HL-60/S4 treated with retinoic acid at 250 ng/mL for 4 days and 3 days (cell line): ENCODE data around the gene MT1X.
"Not testable (repeated sequence)": the region's sequence is repeated elsewhere in the genome, so short reads cannot be mapped to it uniquely, and the experiment has no call there.

Experiments used
- in situ Hi-C: fragments of 300-500 bp; cut with MboI; formaldehyde crosslinking; loops from 2 replicates; pipeline ENCODE4 v1.7.0; 2022; ENCODE audit warnings: low sequenced_read_pairs

Gene MT1X

DNA sequence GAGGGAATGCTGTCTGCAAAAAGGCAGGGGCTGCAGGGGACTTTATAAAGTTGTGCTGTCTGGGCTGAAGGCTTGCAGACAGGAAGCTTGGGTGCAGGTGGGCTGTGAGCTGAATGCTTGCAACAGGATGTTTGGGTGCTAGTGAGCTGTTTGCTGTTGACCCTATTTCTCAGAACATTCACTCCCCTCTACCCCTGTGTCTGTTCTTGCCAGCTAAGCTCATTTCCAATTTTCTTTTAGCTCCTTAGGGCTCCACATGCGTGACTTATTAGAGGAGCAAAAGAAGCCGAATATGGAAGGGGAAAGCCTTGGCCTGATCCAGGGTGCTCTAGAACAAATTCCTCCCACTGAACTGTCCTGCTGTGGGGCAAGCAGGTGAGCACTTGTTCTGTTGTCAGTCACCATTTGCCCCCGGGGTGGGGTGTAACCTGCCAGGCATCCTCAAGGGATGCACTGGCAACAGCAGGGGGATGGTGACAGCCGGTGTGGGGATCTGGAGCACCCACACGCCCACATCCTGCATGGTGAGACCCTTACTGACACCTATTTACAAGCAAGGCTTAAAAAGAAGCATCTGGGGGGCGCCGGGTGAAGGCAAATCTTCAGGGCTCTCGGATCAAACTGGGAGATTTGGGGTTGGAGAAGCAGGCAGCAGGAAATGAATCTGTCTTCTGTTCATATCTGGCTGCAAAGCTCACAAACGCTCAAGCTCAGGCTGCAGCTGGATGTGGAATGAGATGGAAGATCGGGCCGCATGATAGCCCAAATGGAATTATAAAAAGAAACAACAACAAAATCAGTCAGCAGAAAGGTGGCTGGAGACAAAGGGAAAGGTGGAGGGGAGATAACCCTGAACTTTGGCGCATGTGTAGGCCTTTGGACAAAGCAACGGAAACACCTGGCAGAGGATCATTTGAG, 26.5 kb downstream of the MT1X start:
- in situ Hi-C loops, result no loop called here

DNA sequence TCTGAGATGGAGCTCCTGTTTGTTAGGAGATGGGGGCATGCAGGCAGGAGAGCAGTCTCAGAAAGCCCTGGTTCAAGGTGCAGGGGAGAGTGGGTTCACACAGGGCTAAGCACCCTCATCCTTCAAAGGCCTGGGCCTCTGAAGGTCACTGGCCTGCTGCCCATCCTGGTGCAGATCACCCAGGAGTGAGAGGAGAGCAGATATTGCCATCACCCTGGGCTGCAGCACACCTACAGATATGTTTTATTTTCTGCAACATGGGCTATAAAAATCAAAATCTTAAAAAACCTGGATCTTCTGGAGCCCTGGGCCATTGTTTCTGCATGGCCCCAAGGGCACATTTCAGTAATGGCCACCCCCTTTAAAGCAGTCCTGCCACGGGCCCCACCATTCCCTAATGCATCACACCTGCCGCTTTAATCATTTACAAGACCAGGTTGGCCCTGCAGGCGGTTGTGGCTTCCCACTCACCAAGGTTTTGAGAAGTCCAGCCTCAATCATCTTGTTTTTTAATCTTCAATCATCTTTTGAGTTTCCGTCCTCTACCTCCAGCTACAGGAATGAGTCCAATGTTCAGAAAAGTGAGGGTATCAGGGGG, 27.3 kb downstream of the MT1X start:
- in situ Hi-C loops, result no loop called here

DNA sequence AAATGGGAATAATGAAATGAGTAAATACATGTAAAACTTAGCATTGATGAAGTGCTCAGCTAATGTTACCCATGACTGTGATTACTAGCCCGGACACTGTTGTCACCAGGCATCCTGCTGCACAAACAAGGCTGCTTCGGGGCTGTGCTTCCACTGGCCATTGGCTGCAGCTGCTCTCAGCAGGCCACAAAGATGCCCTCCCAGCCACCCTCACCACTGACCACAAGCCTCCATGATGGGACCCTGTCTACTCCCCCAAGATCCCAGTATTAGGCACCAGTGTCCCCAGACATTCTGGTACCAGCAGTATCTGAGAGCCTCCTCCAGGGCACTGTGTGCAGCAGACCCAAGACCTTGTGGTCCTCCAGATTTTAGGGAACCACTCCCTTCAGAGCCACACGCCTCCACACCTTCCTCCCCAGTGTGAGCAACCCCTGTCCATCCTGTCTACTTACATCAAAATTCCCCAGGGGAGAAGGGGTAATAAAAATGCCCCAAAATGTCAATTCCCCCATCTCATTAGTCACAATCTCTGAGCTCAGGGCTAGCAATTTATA, 28.0 kb downstream of the MT1X start:
- in situ Hi-C loops, result no loop called here

DNA sequence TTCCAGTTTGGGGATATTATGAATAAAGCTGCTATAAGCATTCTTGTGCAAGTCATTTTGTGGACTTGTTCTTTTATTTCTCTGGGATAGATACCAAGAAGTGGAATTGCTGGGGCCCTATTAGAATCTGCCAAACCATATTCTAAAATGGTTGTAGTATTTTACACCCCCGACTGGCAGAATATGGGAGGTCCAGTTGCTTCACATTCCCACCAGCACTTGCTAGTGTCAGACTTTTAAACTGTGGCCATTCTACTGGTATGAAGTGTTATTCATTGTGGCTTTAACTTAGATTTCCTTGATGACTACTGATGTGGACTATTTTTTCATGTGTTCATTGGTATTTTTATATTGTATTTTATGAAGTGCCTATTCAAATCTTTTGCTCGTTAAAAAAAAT, 29.6 kb downstream of the MT1X start:
- in situ Hi-C loops, result no loop called here

DNA sequence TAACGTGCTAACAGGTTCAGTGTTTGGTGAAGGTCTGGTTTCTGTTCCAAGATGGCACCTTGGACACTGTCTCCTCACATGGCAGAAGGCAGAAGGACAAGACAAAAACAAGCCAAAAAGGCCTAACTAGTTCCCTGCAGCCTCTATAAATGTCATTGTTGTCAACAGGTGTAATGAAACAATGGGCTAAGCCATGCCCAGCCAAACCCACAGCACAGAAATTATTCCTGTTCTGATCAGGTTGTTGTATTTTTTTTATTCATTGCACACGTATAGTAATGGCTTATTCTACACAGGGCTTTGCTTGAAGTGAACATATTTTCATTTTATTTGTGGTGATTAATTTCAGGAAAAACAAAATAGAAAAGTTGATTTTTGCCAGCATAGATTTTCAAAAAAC, 31.5 kb downstream of the MT1X start:
- in situ Hi-C loops, result no loop called here

DNA sequence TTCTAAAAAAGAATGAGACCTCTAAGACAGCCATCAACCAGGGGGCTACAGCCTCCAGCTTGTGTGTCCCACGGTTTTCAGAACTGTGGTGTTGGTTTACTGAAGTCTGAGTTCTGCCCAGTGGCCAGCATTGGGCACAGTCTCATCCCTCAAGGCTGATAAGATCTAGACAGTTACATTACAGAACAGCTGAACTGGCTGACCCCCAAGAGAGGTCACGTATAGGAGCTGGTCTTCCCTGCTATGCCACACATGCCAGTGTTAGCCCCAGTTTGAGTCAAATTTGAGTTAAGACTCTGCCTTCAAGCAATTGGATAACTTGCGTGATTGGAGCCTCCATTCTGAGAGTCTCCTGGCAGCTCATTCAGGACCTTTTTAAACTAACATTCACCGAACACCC, 32.9 kb downstream of the MT1X start:
- in situ Hi-C loops, result no loop called here

DNA sequence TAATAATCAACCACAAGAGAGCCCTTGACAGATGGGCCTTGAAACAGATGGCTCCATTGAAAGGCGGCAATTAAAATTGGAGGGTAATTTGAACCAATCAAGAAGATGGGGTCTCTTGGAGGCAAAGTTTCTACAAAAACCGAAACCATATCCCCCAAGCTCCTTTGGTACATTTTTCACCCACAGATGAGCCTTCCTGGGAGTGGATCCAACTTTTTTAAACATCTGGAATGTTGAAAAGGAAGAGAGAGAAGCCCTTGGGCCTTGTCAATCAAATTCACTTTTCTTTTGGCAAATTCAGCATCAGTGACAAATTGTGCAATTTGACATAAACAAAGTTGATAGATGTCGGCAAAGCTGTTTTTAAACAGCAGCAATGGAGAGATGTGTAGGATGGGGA, 34.5 kb downstream of the MT1X start:
- in situ Hi-C loops, result no loop called here

DNA sequence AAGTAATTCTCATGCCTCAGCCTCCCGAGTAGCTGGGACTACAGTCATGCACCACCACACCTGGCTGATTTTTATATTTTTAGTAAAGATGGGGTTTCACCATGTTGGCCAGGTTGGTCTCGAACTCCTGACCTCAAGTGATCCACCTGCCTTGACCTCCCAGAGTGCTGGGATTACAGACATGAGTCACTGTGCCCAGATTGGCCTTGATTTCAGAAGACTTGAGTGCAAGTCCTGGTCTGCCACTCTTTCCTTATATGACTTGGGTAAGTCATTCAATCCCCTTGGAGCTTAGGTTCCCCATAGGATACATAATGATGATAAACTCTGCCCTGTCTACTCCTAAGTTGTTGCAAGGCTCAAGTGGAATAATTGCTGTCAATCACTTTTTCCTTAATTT, 35.3 kb downstream of the MT1X start:
- in situ Hi-C loops, result not testable (repeated sequence)

DNA sequence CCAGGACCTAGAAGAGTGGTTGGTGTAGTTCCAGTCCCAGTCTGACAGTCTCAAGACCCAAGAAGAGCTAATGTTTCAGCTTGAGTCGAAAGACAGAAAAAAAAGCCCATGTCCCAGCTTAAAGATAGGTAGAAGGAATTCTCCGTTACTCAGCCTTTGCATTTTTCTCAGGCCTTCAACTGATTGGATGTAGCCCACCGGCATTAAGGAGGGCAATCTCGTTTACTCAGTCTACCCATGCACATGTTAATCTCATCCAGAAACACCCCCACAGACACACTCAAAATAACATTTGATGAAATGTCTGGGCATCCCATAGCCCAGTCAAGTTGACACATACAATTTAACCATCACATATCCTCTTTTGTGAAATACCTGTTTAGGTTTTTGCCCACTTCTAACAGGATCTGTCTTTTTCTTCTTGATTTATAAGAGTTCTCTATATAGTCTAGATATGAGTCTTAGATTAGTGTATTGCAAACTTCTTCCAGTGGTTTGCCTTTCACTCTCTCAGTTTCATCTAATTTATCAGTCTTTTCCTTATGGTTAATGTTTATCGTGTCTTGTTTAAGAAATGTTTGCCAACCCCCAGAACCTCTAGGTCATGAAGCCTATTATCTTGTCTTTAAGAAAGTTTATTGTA, 40.1 kb downstream of the MT1X start:
- in situ Hi-C loops, result no loop called here

DNA sequence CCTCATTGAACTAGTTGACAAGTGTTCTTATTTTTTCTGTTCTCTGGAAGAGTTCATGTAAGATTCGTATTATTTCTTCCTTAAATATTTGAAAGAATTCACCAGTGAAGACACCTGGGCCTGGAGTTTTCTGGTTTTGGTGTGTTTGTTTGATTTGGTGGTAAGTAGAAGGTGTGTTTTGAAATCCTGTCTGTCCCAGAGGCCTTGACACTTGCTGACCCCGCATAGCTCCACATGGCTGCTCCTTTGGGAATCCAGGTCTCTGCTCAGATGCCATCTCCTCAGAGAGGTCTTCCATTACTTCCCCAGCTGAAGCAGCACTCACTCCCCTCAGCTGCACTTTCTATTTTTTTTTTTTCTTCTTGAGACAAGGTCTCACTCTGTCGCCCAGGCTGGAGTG, 41.9 kb downstream of the MT1X start:
- in situ Hi-C loops, result no loop called here

DNA sequence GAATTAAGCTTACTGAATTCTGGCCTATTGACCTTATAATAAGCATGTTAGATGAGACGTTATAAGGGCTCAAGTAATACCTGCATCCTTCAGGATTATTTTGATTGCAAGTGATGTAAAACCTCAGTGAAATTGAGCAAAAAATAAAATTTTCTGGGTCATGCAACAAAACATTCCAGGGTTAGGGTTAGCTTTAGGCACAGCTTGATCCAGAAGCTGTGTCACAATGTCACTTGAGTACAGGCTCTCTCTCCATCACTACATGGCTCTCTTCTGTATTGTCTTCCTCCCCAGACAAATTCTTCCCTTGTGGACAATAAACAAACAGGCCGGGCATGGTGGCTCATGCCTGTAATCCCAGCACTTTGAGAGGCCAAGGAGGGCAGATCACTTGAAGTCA, 44.0 kb downstream of the MT1X start:
- in situ Hi-C loops, result no loop called here

DNA sequence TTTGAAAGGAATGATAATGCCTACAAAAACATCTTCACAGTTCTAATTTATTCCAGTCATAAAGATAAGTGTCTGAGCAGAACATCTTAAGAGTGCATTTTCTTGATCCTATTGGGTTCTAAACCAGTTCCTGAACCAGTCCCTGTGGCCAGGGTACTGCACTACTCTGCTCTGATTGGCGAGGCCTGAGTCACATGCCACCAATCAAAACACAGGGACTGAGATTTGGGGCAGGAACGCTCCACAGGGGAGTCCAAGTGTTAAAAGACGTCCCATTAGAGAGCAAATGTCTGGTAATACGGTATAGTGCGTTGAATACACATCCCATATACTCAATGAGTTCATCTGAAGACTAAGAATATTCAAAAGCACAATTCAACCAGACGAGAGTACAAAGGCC, 44.7 kb downstream of the MT1X start:
- in situ Hi-C loops, result no loop called here

DNA sequence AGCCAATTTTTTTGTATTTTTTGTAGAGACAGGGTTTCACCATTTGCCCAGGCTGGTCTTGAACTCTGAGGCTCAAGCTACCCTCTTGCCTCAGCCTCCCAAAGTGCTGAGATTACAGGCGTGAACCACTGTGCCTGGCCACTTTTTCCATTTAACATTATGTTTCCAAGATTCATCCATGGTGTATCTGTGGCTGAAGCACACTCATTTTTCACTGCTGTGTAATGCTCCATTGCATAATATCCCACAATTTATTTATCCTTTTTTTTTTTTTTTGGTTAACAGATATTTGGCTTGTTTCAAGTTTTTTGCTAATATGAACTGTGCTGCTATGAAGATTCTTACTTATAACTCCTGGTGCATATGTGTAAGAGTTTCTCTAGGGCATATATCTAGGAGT, 45.8 kb downstream of the MT1X start:
- in situ Hi-C loops, result no loop called here

DNA sequence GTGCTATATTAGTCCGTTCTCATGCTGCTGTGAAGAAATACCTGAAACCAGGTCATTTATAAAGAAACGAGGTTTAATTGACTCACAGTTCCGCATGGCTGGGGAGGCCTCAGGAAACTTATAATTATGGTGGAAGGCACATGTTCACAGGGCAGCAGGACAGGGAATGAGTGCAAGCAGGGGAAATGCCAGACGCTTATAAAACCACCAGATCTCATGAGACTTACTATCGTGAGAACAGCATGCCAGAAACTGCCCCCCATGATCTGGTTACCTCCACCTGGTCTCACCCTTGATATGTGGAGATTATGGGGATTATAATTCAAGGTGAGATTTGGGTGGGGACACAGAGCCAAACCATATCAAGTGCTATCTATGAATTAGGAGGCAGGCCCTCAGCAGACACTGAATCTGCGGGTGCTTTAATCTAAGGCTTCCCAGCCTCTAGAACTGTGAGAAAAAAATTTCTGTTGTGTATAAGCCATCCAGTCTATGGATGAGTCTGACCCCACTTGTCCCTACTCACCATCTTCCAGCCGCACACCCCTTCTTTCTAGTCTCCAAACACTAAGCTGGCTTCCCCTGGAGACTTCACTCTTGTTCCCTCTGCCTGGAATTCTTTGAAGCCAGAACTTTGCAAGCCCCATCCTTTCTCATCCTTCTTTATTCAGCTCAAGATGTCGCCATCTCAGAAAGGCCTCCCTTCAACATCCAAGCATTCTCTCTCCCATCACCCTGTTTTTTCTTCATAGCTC, 46.9 kb downstream of the MT1X start:
- in situ Hi-C loops, result no loop called here

DNA sequence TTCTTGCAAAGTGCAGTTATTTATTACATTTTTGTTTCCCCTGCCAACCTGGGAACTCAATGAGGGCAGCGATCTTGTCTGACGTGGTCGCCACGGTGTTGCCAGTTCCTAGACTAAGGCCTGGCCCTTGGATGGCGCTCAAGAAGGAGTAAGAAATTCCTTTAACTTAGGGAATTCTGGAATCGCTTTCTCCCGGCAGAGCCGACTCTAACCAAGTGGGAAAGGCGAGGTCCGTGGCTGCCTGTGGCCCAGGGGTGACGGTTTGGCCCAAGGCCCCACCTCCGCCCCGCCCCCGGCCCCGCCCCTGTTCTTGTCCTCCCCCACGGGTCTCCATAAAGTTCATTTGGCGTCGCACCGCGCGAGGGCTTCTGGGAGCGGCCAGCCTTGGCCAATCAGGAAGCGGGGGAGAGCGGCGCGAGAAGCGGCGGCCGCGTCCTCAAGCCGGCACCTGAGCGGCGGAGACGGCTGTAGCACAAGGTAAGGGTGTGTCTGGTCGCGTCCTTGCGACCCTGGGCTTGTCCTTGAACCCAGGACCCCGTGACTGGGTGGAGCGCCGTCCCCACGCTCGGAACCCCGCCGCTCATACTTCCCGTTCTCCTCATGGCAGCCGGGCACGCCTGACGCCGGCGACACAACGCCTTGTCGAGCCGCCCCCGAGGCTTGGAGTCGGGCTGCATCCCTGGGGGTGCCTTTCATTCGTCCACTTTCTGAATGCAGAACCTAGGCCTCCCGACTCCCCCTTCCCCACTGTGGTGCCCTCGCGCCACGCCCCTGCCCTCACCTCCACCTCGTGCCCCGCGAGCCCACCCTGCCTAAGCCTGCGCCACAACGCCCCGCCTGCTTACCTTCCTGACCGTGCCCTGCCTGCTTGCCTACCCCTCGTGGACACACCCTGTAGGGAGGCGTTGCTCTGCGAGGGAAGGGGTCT, 47.7 kb downstream of the MT1X start, which contains the start of gene NUP93:
Gene NUP93, plus strand, starts transcription at position 395 of the 928 bp plus-strand sequence. CDS start 18,119 bp downstream, outside the sequence.
- in situ Hi-C loops, result no loop called here

DNA sequence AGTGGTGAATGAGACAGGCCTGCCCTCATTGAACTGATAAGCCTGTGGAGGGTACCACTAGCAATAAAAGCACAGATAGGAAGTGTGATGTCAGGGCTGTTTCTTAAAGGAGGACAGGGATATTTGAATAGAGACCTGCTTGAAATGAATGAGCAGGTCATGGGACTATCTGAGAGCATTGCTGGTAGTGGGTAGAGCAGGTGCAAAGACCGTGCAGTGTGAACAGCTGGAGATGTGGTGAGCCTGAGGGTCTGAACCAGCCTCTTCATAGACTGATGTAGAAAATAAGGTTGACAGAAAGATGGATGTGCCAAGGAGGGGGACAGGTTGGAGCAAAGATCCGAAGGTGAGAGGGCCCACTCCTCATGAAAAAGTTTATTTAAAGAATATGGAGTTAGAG, 50.1 kb downstream of the MT1X start:
- in situ Hi-C loops, result no loop called here

DNA sequence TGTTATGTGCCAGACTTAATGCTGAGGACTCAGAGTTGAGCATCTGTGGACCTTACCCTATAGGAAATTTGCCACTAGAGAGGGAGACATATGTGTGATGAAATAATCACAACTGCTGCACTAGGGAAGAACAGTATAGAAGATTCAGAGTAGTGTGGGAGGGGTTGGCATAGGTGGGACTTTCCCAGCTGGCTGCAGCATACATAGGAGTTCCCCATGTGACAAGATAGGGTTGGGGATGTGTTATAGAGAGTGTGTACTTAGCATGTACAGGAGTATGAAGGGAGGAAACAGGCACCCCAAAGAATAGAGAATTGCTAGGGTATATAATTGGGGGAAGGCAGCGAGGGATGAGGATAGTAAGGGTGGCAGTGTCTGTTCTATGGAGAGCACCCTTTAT, 50.6 kb downstream of the MT1X start:
- in situ Hi-C loops, result no loop called here
